NCI-H187 (cell line): ENCODE measurements around the gene RCCD1.
A peak's percentile ranks its signal among the peaks of the same experiment; 100 is the strongest.

Experiments
- DNase-seq, 2 experiments: peaks; one replicate each; lab custom pipeline; 2025; lab: John Stamatoyannopoulos, UW

Gene RCCD1

DNA sequence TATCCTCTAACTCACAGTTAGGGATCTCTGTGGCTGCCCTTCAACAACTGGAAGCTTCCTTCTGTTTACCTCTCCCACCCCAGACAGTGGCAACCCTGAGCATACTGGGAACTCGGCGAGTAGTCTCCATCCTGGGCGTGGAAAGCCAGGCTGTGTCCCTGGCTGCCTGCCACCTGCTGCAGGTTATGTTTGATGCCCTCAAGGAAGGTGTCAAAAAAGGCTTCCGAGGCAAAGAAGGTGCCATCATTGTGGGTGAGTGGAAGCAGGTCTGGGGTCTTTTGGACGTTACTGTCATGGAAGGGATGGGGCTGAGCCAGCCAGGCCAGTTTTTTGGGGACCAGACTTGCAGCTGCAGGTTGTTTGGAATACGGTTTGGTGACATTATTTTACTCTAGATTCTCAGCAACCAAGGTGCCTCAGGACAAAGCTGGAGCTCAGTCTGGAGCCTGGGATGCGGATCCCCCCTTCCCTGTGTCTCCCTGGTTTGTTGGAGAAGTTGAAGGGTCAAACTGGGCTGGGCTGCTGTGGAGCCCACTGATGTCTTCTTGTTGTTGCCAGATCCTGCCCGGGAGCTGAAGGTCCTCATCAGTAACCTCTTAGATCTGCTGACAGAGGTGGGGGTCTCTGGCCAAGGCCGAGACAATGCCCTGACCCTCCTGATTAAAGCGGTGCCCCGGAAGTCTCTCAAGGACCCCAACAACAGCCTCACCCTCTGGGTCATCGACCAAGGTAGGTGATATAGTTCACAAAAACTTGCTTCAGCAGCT, 12.1 kb upstream of the RCCD1 start:
- DNase-seq: no peak

GRCh38 chr15:90945091-90945490, 9.6 kb upstream of the RCCD1 start:
- DNase-seq: no peak

DNA sequence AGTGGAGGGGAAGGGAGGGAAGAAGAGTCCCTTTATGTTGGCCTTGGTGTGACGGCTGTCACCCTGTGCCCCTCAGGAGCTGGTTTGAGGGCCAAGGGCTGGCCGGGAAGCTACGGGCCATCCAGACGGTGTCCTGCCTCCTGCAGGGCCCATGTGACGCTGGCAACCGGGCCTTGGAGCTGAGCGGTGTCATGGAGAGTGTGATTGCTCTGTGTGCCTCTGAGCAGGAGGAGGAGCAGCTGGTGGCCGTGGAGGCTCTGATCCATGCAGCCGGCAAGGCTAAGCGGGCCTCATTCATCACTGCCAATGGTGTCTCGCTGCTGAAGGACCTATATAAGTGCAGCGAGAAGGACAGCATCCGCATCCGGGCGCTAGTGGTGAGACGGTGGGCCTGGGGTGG, 8.1 kb upstream of the RCCD1 start:
- DNase-seq: no peak

DNA sequence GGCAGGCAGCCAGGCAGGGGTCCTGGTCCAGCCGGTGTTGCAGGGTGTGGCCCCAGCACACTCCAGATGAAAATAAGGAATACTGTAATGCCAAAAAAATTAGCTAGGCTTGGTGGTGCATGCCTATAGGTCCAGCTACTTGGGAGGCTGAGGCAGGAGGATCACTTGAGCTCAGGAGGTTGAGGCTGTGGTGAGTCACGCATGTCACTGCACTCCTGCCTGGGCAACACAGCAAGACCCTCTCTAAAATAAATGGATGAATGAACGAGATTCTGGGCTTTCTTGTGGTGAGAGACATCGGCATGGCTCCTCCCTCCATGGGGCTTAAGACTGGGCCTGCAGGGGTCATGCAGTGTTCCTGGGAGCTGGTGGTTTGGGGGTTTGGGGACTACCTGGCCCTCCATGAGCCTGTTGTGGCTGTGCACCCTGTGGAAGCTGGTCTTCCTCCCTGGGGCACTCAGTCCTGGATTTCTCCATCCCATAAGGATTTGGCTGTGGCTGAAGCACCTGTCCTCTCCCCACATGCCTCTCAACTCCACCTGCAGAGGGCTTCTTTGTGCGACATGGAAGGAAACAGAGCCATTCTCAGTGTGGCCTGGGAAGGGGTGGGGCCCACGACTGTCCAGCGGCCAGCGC, 7.6 kb upstream of the RCCD1 start:
- no peak for DNase-seq

DNA sequence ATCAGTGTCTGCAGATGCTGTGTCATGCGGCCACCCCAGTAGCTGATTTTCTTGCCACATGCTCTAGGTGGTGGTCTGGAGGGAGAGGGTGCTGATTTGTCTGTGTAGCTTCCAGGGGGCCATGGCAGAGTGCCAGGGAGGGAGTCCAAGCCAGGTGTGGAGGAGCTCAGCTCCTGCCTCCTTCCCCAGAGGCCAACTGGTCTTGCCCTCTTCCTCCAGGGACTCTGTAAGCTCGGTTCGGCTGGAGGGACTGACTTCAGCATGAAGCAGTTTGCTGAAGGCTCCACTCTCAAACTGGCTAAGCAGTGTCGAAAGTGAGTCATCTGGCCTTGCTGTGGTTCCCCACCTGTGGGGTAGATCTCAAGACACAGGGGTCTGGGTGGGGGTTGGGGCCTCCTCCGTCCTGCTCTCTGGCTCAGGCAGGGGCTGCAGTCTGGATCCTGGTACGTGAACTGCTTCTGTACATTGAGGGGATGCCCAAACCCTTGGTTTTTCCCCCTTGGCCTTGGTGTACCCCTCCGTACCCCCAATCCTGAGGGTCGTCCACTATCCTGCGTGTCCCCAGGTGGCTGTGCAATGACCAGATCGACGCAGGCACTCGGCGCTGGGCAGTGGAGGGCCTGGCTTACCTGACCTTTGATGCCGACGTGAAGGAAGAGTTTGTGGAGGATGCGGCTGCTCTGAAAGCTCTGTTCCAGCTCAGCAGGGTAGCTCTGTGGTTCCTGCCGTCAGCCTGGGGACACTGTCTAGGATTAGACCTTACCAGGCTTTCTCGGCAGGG, 6.9 kb upstream of the RCCD1 start:
- DNase-seq: no peak

DNA sequence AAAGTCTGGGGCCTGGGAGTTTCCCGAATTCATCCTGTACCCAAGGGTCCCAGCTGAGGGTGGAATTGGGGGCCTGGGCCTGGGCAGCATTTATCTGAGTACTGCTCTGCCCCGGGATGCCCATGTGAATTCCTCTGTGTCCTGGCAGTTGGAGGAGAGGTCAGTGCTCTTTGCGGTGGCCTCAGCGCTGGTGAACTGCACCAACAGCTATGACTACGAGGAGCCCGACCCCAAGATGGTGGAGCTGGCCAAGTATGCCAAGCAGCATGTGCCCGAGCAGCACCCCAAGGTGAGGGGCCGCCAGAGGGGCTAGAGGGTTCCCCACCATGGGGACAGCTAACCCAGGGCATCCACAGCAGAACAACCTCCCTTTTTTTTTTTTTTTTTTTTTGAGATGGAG, 6.2 kb upstream of the RCCD1 start:
- DNase-seq: no peak

- no peak for DNase-seq
Observed at GRCh38 chr15:90949979-90950675, 4.6 kb upstream of the RCCD1 start.

- no peak for DNase-seq
Observed at GRCh38 chr15:90950676-90951075, 4.0 kb upstream of the RCCD1 start.

DNA sequence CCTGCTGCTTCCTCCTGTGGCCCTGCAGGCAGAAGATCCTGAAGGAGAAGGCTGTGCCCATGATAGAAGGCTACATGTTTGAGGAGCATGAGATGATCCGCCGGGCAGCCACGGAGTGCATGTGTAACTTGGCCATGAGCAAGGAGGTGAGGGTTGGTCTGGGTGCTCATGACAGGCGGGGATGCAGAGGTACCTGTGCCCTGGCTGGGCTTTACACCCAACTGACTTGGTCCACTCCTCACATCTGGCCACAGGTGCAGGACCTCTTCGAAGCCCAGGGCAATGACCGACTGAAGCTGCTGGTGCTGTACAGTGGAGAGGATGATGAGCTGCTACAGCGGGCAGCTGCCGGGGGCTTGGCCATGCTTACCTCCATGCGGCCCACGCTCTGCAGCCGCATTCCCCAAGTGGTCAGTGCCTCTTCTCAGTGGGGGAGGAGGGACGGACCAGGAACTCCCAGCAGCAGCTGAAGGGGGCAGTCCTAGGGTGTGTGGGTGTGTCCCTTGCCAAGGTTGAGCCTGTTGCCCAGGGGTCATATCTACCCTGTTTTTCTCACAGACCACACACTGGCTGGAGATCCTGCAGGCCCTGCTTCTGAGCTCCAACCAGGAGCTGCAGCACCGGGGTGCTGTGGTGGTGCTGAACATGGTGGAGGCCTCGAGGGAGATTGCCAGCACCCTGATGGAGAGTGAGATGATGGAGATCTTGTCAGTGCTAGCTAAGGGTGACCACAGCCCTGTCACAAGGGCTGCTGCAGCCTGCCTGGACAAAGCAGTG, 1.6 kb upstream of the RCCD1 start:
- no peak for DNase-seq

DNA sequence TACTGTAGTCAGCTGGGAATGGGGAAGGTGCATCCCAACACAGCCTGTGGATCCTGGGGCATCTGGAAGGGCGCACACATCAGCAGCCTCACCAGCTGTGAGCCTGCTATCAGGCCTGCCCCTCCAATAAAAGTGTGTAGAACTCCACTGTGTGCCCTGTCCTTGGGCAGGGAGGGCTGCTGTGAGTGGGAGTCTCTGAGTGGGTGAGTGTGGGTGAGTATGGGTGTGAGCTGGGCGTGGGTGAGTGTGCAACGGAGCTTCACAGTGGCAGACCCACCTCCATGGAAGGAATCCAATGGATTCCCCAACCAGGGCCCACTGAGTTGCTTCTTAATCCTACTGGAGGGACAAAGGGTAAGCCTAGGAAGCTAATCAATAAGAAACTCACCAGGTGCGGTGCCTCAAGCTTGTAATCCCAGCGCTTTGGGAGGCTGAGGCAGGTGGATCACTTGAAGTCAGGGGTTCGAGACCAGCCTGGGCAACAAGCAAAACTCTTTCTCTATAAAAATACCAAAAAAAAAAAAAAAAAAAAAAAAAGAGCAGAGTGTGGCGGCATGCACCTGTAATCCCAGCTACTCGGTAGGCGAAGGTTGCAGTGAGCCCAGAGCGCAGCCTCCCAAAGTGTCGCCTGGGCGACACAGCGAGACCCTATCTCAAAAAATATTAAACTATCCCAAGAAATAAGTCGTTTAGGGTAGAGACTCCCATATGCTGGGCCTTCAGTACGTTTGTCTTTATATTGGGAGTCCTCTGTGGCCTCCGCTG, 555 bp upstream of the RCCD1 start:
- DNase-seq: no peak

- peak in 1 of 2 experiments; percentile 11 for DNase-seq
Observed at GRCh38 chr15:90955624-90956273, 1.1 kb downstream of the RCCD1 start.

- peak; percentile 49 to 80 for DNase-seq
Observed at GRCh38 chr15:90956274-90957030, 1.8 kb downstream of the RCCD1 start.

DNA sequence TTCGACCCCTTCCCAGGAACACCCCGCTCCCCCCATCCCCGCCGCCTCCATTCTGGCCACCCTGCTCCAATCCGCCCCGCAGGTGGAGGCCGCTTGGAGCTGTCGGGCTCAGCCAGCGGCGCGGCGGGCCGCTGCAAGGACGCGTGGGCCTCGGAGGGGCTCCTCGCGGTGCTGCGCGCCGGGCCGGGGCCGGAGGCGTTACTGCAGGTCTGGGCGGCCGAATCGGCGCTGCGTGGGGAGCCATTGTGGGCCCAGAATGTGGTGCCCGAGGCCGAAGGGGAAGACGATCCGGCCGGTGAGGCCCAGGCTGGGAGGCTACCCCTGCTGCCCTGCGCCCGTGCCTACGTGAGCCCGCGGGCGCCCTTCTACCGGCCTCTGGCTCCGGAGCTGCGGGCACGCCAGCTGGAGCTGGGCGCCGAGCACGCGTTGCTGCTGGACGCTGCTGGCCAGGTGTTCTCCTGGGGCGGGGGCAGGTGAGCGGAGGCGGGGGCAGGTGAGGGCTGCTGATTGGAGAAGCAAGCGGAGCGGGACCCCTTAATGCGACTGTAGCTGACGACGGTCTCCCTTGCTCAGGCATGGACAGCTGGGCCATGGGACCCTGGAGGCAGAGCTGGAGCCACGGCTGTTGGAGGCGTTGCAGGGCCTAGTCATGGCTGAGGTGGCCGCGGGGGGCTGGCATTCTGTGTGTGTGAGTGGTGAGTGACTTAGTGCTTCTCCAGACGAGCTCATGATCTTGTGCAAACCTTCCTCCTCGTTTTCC, 2.5 kb downstream of the RCCD1 start:
- DNase-seq: peak in 1 of 2 experiments; percentile 18

DNA sequence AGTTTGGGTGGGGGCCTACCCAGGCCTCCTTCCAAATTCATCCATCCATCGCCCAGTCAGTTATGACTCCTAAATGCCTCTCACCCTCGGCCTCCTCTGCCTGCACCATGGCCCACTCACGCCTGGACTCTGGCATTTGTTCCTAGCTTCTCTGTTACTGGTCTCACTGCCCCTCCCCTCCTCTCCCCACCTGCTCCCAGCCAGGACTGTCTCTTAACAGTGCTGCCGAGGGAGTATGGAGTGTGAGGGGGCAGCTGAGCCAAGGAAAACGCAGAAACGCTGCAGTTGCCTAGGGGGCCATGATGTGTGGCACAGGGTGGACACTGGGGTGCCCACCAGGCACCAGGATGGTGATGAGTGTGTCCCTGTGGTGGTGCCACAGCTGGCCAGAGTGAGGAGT, 3.1 kb downstream of the RCCD1 start:
- DNase-seq: no peak

- no peak for DNase-seq
Observed at GRCh38 chr15:90959028-90959595, 4.4 kb downstream of the RCCD1 start.

- DNase-seq: no peak
Observed at GRCh38 chr15:90959894-90960293, 5.2 kb downstream of the RCCD1 start.

GRCh38 chr15:90960298-90961091, 5.8 kb downstream of the RCCD1 start:
- no peak for DNase-seq

DNA sequence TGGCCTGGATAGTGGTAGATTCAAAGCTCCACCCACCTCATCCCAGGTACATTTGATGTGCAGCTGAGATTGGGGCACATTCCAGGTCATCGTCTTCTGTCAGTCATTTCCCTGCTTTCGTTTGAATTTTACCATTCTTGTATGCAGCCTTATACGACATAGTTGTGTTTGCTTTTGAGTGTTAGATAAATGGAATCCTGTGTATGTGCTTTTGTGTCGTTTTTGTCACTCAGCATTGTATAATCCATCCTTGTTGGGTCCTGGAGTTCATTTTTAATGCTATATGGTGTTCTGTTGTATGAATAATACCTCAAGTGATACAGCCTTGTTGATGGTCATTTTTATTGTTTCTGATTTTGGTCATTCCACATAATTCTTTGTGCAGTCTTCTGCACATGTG, 7.3 kb downstream of the RCCD1 start:
- no peak for DNase-seq
